ENCODE data around the gene AIG1.
"Not testable (repeated sequence)": the region's sequence is repeated elsewhere in the genome, so short reads cannot be mapped to it uniquely, and the experiment has no call there.

AIG1 gene, protein sequence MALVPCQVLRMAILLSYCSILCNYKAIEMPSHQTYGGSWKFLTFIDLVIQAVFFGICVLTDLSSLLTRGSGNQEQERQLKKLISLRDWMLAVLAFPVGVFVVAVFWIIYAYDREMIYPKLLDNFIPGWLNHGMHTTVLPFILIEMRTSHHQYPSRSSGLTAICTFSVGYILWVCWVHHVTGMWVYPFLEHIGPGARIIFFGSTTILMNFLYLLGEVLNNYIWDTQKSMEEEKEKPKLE

DNA sequence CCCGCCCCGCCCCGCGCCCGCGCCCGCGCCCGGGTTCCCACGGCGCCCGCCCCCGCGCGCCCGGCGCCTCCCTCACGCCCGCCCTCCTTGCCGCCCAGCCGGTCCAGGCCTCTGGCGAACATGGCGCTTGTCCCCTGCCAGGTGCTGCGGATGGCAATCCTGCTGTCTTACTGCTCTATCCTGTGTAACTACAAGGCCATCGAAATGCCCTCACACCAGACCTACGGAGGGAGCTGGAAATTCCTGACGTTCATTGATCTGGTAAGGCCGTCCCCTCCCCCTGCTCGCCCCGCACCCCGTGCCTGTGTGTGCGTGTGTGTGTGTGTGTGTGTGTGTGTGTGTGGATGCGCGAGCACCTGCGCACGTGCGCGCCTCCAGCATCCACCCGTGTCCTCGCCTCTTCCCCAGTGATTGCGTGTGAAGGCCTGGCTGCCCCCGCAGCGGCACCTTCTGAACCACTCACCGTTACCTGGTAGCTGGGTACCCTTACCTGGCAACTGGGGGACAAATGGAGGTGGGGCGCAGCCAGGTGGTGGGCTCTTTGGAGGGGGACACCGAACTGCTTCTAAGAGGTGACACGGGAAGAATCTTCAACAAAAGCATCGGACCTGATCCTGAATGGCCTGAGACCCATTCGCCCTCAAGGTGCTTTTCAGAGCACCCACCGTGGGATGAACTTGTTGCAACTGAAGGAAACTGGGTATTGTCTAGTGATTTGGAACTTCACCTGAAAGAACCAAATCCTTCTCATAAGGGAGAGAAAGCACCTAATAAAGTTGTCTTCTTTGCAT is at the start of gene AIG1:
Gene AIG1, plus strand, starts transcription at position 84 of the 791 bp plus-strand sequence. Its CDS starts 37 bp downstream, at position 121.
- DNase-seq (ENCODE audit: low read depth) = peak; percentile 50

DNA sequence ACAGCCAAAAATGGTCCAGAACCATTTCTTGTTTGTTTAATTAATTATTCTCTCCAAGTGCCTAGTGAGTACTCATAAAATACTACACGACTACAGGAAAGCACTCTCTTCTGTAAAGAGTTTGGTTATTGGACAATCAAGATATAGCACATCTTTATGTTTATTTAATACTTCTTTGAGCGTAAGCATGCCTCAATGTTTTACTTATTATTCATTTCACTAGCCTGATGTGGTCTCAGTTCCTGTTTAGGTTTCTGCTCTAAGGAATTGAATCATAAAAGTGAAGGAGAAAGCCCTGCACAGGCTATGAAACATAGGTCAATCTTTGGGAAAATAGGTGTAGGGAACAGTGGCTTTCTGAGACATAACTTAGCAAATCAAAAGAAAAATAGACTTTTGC is 45.9 kb upstream of the AIG1 start:
- DNase-seq (ENCODE audit: low read depth) = no peak

- no peak for DNase-seq (ENCODE audit: low read depth)
These were observed 45.4 kb upstream of the AIG1 start for GRCh38 chr6:143015300-143015706.

DNA sequence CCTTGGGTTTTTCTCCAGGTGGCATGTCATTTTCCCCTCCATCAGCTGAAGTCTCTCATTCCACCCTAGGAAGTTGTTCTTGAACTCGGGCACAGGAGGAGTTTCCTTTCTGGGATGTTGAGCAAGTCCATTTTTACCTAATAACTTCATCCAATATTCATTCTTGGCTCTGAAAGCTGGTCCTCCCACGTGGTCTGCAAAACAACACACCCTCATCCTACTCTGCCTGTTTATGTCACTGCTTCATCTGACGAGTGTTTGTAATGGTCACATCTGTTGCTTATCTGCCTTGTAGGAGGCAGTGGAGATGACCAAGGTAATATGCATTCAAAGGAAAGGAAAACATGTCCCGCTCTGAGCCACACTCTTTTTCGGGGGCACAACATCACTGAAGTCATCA is 41.7 kb upstream of the AIG1 start:
- DNase-seq (ENCODE audit: low read depth) = no peak

- DNase-seq (ENCODE audit: low read depth) = not testable (repeated sequence)
These were observed 39.8 kb upstream of the AIG1 start for GRCh38 chr6:143020862-143021261.

DNA sequence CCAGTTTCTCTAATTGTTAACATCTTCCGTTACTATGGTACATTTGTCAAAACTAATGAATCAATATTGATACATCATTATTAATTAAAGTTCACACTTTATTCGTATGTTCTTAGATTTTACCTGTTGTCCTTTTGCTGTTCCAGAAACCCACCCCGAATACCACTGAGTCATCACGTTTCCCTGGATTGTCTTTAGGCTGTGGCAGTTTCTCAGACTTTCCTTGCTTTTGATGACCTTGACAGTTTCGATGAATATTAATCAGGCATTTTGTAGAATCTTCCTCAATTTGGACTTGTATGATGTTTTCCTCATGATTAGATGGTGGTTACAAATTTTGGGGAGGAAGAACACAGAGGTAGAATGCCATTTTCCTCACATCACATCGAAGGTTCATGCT is 39.1 kb upstream of the AIG1 start:
- no peak for DNase-seq (ENCODE audit: low read depth)

- DNase-seq (ENCODE audit: low read depth) = no peak
These were observed 38.1 kb upstream of the AIG1 start for GRCh38 chr6:143022587-143022986.

GRCh38 chr6:143023695-143024094 is 37.0 kb upstream of the AIG1 start:
- no peak for DNase-seq (ENCODE audit: low read depth)

- no peak for DNase-seq (ENCODE audit: low read depth)
These were observed 35.7 kb upstream of the AIG1 start for GRCh38 chr6:143024977-143025376.

- peak; percentile 23 for DNase-seq (ENCODE audit: low read depth)
These were observed 33.8 kb upstream of the AIG1 start for GRCh38 chr6:143026696-143027449.

- DNase-seq (ENCODE audit: low read depth) = no peak
These were observed 25.9 kb upstream of the AIG1 start for GRCh38 chr6:143034689-143035334.

- DNase-seq (ENCODE audit: low read depth) = no peak
These were observed 23.2 kb upstream of the AIG1 start for GRCh38 chr6:143037470-143037869.

DNA sequence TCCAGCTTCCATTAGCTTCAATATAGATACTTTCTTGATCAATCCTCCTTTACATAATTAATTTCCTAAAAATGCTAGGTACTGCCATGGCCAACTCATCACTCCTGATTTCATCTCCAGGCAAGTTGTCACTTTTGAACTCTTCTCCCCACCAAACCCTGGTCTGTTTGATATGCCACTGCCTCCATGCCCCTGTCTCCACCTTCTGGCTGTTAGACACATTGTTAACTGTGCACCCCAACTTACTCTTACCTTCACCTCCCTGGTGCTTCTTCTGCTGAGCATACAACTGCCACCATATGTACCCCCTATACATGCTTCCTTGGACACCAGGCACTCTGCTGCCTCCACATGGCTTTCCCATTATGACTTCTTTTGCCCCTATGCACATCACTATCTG is 21.9 kb upstream of the AIG1 start:
- DNase-seq (ENCODE audit: low read depth) = no peak

DNA sequence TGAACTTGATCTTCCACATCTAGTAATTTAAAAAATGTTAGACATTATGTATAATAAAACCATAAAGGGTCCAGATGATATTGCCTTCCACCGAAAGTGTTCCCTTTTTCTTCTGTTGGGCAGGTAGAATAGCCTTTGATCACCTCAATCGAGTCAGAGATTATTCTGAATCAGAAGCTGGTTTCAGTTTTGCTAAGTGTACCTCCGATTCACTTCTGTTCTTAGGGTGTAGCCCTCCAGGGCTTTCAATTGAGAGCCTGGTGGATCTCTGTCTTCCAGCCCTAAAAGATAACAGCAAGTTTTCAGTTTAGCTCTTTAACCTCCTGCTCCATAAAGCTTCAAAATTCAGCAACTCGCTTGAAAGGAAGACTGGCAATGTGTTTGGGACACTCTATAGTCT is 21.1 kb upstream of the AIG1 start:
- no peak for DNase-seq (ENCODE audit: low read depth)

DNA sequence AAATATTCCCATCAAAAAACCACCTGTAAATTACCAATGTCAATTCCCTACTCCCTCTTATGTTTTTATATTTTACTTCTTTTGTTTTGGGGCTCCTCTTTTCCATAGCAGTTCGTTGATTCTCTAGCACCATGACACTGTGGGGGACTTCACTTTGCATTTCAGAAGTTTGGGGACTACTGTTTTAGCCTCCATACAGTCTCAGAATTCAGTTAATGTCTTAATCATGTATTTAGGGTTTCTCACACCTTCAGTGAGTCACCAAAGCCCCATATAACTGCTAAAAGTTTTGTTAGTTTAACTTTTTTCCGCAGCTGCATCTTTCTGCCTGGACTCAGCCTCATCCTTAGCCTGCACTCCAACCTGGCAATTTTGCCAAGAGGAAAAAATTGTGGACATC is 20.7 kb upstream of the AIG1 start:
- no peak for DNase-seq (ENCODE audit: low read depth)

DNA sequence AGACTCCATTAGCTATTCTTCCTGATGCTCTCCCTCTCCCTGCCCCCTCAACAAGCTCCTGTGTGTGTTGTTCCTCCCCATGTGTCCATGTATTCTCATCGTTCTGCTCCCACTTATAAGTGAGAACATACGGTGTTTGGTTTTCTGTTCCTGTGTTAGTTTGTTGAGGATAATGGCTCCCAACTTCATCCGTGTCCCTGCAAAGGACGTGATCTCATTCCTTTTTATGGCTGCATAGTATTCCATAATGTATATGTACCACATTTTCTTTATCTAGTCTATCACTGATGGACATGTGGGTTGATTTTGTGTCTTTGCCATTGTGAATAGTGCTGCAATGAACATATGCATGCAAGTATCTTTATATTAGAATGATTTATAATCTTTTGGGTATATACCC is 16.3 kb upstream of the AIG1 start:
- not testable (repeated sequence) for DNase-seq (ENCODE audit: low read depth)

DNA sequence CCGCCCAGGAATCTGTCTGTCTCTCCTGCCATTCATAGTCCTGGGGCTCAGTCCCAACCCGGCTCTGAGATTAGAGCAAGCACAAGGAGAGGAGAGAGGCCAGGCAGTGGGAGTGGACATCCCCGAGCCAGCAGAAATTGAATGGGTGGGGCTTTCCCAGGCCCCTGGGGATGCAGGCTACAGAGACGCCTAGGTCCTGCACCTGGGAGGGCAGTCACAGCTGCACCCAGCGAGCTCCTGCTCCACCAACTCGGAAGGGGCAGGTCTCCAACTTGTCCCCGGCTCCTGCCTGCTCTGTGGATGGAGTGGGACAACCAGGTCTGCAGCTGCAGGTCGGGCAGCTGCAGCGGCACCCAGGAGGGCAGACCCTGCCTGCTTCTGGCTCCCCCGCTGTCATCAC is 11.1 kb upstream of the AIG1 start:
- no peak for DNase-seq (ENCODE audit: low read depth)

DNA sequence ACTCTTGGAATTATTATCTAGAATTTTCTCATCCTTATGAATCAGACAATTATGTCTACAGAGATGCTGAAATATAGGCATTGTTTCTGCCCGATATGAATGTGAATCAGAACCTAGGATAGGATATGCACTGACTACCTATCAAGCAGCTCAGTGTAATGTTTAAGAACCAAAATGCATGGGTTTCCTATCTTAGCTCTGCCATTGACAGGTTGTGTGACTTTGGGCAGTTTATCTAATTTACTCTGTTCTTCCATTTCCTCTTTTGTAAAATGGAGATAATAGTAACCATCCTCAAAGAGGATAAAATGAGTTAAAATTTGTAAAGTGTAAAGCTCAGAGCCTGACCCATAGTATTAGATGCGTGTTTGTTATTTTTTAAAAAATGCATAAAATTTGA is 10.2 kb upstream of the AIG1 start:
- DNase-seq (ENCODE audit: low read depth) = no peak

DNA sequence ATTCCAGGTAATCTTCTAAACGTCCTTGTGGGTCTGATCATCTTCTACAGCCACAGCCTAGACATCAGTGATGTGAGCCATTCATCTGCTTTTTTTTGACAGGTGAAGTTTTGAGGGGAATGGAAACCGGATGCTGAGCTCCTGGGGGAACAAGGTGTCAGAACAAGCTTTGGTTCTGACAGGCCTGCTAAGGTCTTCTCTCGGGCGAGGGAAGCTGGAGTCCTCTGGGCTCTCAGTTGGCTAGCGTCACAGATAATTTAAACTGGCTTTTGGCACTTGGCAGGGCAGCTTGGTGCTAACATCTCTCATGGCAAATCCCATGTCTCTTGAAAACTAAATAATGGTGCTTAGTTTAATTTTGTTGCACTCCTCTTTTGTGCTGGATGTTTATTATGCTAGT is 8.4 kb upstream of the AIG1 start:
- DNase-seq (ENCODE audit: low read depth) = no peak

DNA sequence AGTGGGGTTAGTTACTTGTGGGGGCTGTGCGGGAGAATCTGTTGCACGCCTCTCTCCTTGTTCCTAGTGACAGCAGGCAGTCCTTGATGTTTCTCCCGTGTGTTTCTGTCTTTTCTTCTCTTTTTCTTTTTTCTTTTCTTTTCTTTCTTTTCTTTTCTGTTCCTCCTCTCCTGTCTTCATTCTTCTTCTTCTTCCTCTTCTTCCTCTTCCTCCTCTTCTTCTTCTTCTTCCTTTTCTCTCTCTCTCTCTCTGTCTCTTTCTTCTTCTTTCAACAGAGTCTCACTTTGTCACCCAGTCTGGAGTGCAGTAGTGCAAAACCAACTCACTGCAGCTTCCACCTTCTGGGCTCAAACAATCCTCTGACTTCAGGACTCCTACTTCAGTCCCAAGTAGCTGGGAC is 6.8 kb upstream of the AIG1 start:
- DNase-seq (ENCODE audit: low read depth) = no peak

DNA sequence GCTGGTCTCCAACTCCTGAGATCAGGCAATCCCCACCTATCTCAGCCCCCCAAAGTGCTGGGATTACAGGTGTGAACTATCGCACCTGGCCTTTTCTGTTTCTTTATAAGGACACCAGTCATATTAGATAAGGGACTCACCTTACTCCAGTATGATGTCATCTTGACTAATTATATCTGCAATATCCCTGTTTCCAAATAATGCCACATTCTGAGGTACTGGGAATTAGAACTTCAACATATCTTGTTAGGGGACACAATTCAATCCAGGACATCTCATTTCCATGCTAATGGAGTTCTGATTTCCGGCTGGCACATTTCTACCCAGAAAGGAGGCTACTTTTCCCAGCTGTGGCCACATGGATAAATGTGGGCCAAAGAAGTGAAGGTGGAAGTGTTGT is 6.4 kb upstream of the AIG1 start:
- DNase-seq (ENCODE audit: low read depth) = no peak

DNA sequence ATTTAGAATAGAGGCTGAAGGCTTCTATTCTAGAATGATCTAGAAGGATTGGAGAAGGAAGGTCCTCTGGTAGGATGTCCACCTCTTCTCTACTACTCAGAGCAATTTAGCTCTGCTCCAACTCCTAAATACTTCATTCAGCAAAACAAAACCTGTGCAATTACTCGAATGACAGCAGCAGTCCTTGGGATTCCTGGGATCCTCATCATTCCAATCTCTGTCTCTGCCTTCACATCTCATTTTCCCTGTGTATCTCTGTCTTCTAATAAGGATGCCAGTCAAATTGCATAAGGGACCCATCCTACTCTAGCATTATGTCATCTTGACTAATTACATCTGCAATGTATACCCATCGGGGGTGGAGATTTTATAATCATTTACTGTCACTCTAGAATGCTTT is 5.5 kb upstream of the AIG1 start:
- no peak for DNase-seq (ENCODE audit: low read depth)

GRCh38 chr6:143055891-143056290 is 4.8 kb upstream of the AIG1 start:
- DNase-seq (ENCODE audit: low read depth) = no peak
